Central memory CD8-positive, alpha-beta T cell (primary cell): ENCODE data around the gene CLASRP.
A peak's percentile ranks its signal among the peaks of the same experiment; 100 is the strongest.

Experiments used
- ATAC-seq: fragments of 150-1000 bp; cut with Tn5 transposase; replicated peaks from 2 replicates; pipeline ENCODE4 v1.10.0; 2022; ENCODE audit warnings: mild to moderate bottlenecking, moderate FRiP score, moderate number of reproducible peaks; ENCODE audit not compliant: poor library complexity, severe bottlenecking; ENCODE audit errors: extremely low read depth
- DNase-seq, 2 donors: peaks; one replicate each; pipeline ENCODE4 v3.0.0; 2021; ENCODE audit warnings: low spot score in 2 of 2
- H3K27ac Mint-ChIP-seq: one replicate; pipeline ENCODE4 v1.8.0; 2022; ENCODE audit warnings: low read depth, mild to moderate bottlenecking, moderate library complexity, mixed read lengths
- H3K27me3 Mint-ChIP-seq: one replicate; pipeline ENCODE4 v1.8.0; 2022; ENCODE audit warnings: mixed read lengths
- H3K36me3 Mint-ChIP-seq: one replicate; pipeline ENCODE4 v1.8.0; 2022; ENCODE audit warnings: mild to moderate bottlenecking, moderate library complexity, mixed read lengths; ENCODE audit not compliant: insufficient read depth
- H3K4me1 Mint-ChIP-seq: one replicate; pipeline ENCODE4 v1.8.0; 2022; ENCODE audit warnings: mixed read lengths
- H3K4me3 Mint-ChIP-seq: one replicate; pipeline ENCODE4 v1.8.0; 2022; ENCODE audit warnings: mild to moderate bottlenecking, moderate library complexity, mixed read lengths
- H3K9me3 Mint-ChIP-seq: one replicate; pipeline ENCODE4 v1.8.0; 2022; ENCODE audit warnings: mixed read lengths

Gene CLASRP

DNA sequence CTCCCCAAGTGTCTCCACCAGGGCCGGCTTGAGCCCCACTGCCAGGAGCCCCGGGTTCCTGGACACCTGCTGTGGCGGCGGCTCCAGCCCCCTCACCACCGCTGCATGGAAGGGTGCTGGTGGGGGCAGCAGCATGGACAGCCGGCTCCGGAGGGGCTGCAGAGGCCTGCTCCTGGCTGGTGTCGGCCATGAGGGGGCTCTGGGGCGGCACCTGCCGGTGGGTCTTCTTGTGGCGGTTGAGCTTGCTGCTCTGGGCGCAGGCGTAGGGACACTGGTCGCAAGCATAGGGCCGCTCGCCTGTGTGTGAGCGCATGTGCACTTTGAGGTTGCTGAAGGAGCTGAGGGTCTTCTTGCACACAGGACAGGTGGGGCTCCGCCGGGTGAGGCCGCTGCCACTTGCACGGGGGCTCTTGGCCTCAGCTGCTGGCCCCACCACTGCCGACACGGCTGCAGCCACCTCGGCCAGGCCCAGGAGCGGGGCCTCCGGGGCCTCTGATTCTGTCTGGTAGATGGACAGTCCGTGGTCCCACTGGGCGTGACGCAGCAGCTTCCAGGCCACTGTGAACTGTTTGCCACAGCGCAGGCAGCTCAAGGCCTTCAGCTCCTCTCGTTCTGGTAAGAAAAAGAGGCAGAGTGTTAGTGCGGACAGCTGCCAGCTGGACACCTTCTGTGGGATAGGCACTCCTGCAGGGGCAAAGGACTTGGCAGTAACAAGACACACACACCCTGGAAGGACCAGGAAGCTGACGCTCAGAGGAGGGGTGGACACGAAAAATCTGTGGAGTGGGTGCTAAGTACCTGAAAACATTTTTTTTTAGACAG lies 33.3 kb downstream of the CLASRP start:
- peaks cover 19% of the 10 kb centered on the region for H3K4me1 Mint-ChIP-seq
- DNase-seq (no peak), ATAC-seq (no peak)
- H3K9me3 Mint-ChIP-seq: no peaks in the 10 kb centered on the region
- no peaks in the 10 kb centered on the region for H3K27me3 Mint-ChIP-seq
- peaks cover 21% of the 10 kb centered on the region for H3K36me3 Mint-ChIP-seq
- H3K27ac Mint-ChIP-seq: no peak overlapping the region
- no peak overlapping the region for H3K4me3 Mint-ChIP-seq

- Mint-ChIP-seq H3K27me3 (no peaks in the 10 kb centered on the region), H3K36me3 (peaks cover 21% of the 10 kb centered on the region), H3K4me1 (peaks cover 36% of the 10 kb centered on the region), H3K9me3 (no peaks in the 10 kb centered on the region), H3K27ac (no peak overlapping the region), H3K4me3 (peak overlapping the region; percentile 80)
- DNase-seq (no peak), ATAC-seq (no peak)
These were observed 36.0 kb downstream of the CLASRP start for GRCh38 chr19:45074744-45075300.

DNA sequence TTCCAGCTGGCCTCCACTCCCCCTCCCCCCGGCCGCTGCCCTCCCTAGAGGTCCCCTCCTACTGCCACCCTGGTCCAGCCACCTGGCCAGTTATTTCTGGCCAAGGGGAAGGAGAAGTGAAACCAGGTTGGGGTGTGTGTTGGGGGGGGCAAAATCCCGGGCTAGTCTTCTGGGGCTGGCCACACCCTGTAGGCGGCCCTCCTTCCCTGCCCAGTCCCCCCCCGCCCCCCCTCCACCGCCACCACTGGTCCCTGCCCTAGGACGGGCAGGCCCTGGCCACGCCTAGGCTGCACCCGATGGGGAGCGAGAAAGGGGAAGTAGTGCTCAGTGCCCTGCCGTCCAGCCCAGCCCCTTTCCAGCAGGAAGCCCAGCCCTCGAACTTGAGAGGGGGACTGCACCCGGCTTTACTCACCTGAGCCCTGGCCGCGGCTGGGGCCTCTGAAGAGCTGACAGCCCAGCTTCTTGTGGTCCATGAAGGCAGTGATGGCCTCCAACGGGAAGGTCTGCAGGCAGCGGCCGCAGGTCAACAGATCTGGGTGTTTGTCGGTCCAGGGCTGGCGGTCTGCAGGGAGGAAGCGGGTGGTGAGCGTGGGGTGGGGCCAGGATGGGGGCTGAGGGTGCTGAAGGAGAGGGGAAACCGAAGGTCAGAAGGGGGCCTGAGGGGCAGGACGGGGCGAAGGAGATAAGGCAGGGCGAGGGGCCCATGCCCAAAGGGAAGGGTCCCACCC lies 36.6 kb downstream of the CLASRP start:
- peak overlapping the region; percentile 80 for H3K4me3 Mint-ChIP-seq
- H3K36me3 Mint-ChIP-seq: peaks cover 18% of the 10 kb centered on the region
- ATAC-seq (peak; percentile 20), DNase-seq (no peak)
- peak overlapping the region; percentile 73 for H3K27ac Mint-ChIP-seq
- no peaks in the 10 kb centered on the region for H3K27me3 Mint-ChIP-seq
- peaks cover 40% of the 10 kb centered on the region for H3K4me1 Mint-ChIP-seq
- H3K9me3 Mint-ChIP-seq: no peaks in the 10 kb centered on the region

DNA sequence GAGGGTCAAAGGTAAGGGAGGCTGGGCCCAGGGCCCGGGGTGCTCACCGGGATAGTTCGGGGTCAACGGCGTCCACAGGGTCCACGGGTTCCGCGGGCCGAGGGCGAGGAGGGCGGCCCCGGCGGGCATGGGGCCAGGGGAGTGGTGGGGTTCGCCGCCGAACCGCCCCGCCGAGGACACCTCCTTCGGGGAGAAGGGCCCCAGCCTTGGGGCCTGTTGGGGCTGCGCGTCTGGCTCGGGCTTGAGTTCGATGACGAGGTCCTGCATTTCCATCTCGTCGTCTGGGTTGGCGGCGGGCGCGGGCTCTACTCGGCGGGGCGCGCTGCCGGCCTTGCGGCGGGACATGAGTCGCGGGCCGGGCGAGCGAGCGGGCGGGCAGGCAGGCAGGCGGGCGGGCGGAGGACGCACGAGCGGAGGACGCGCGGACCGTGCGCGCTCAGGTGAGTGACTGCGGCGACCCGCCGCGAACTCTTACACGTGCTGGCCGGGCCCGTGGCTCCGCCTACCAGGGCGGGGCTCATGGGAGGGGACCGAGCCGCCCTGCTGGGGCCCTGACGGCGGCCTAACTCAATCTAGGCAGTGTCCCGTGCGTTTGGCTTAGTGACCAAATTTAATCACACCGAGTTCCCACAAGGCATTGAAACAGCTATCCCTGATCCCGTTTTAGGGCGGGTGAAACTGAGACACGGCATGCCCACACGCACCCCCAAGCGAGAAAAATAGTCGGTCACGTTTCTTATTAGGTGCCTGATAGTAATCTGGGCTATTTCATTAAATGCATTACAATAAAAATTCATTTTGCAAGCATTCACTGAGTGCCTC lies 37.4 kb downstream of the CLASRP start, which contains the start of gene ZNF296:
Gene ZNF296 (minus strand): TSS at position 450 of the 822 bp plus-strand sequence. CDS start 105 bp downstream, at position 345.
- DNase-seq (peak; percentile 58 to 62), ATAC-seq (peak; percentile 62)
- Mint-ChIP-seq H3K9me3 (no peaks in the 10 kb centered on the region), H3K4me1 (peaks cover 47% of the 10 kb centered on the region), H3K27ac (peak within 1 kb of the TSS; percentile 74), H3K36me3 (peaks cover 18% of the 10 kb centered on the region), H3K4me3 (peak within 1 kb of the TSS; percentile 80), H3K27me3 (no peaks in the 10 kb centered on the region)

- H3K4me1 Mint-ChIP-seq: peaks cover 56% of the 10 kb centered on the region
- DNase-seq: no peak
- H3K4me3 Mint-ChIP-seq: peak overlapping the region; percentile 80
- no peaks in the 10 kb centered on the region for H3K27me3 Mint-ChIP-seq
- H3K9me3 Mint-ChIP-seq: no peaks in the 10 kb centered on the region
- peaks cover 21% of the 10 kb centered on the region for H3K36me3 Mint-ChIP-seq
- no peak for ATAC-seq
- H3K27ac Mint-ChIP-seq: peak overlapping the region; percentile 74
These were observed 38.2 kb downstream of the CLASRP start for GRCh38 chr19:45076851-45077730.

GRCh38 chr19:45078390-45079062 lies 39.7 kb downstream of the CLASRP start:
- H3K4me3 Mint-ChIP-seq: peak overlapping the region; percentile 97
- H3K36me3 Mint-ChIP-seq: peaks cover 25% of the 10 kb centered on the region
- peak overlapping the region; percentile 94 for H3K27ac Mint-ChIP-seq
- H3K9me3 Mint-ChIP-seq: no peaks in the 10 kb centered on the region
- DNase-seq (no peak), ATAC-seq (no peak)
- no peaks in the 10 kb centered on the region for H3K27me3 Mint-ChIP-seq
- H3K4me1 Mint-ChIP-seq: peaks cover 54% of the 10 kb centered on the region

- Mint-ChIP-seq H3K4me1 (peaks cover 54% of the 10 kb centered on the region), H3K4me3 (peak within 1 kb of the TSS; percentile 97), H3K27me3 (no peaks in the 10 kb centered on the region), H3K9me3 (no peaks in the 10 kb centered on the region), H3K36me3 (peaks cover 25% of the 10 kb centered on the region), H3K27ac (peak within 1 kb of the TSS; percentile 94)
- peak; percentile 64 to 70 for DNase-seq
- peak; percentile 61 for ATAC-seq
These were observed 40.4 kb downstream of the CLASRP start, which contains the start of gene GEMIN7 for GRCh38 chr19:45079063-45079910. TSS of gene GEMIN7 (plus strand) at chr19:45079260. CDS start at chr19:45090115, 10,855 bp downstream.

- DNase-seq (no peak), ATAC-seq (no peak)
- Mint-ChIP-seq H3K27me3 (no peaks in the 10 kb centered on the region), H3K4me1 (peaks cover 50% of the 10 kb centered on the region), H3K27ac (peak overlapping the region; percentile 94), H3K9me3 (no peaks in the 10 kb centered on the region), H3K4me3 (peak overlapping the region; percentile 97), H3K36me3 (peaks cover 28% of the 10 kb centered on the region)
These were observed 41.1 kb downstream of the CLASRP start for GRCh38 chr19:45079911-45080370.

GRCh38 chr19:45082170-45082569 lies 43.3 kb downstream of the CLASRP start:
- Mint-ChIP-seq H3K27ac (no peak overlapping the region), H3K4me1 (peaks cover 49% of the 10 kb centered on the region), H3K4me3 (peak overlapping the region; percentile 2), H3K9me3 (no peaks in the 10 kb centered on the region), H3K36me3 (peaks cover 33% of the 10 kb centered on the region), H3K27me3 (no peaks in the 10 kb centered on the region)
- no peak for ATAC-seq
- no peak for DNase-seq

DNA sequence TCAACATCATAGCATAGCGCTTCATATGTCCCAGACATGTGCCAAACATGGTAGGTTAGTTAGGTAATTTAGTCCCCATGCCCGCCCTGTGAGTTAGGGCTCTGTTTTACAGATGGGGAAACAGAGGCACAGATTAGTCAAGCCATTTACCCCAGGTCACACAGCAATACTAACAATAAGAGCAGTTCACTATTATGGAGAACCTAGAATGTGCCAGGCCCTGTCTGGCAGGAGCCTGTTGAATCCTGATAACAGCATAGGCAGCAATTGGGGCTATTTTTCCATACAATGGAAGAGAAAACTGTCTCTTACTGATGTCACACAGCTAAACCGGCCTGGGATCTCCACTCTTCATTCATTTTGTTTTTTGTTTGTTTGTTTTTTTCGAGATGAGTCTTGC lies 47.6 kb downstream of the CLASRP start:
- Mint-ChIP-seq H3K27me3 (no peaks in the 10 kb centered on the region), H3K9me3 (no peaks in the 10 kb centered on the region), H3K27ac (peak overlapping the region; percentile 90), H3K4me1 (peaks cover 34% of the 10 kb centered on the region), H3K36me3 (peaks cover 31% of the 10 kb centered on the region), H3K4me3 (no peak overlapping the region)
- ATAC-seq (no peak), DNase-seq (no peak)
